NOMO-1 (cell line): ENCODE results near the gene EME1.

Experiments used
- DNase-seq, 2 experiments: peaks; one replicate each; lab custom pipeline; 2025; ENCODE audit not compliant: unreplicated experiment in 2 of 2; lab: John Stamatoyannopoulos, UW

The EME1 gene

DNA sequence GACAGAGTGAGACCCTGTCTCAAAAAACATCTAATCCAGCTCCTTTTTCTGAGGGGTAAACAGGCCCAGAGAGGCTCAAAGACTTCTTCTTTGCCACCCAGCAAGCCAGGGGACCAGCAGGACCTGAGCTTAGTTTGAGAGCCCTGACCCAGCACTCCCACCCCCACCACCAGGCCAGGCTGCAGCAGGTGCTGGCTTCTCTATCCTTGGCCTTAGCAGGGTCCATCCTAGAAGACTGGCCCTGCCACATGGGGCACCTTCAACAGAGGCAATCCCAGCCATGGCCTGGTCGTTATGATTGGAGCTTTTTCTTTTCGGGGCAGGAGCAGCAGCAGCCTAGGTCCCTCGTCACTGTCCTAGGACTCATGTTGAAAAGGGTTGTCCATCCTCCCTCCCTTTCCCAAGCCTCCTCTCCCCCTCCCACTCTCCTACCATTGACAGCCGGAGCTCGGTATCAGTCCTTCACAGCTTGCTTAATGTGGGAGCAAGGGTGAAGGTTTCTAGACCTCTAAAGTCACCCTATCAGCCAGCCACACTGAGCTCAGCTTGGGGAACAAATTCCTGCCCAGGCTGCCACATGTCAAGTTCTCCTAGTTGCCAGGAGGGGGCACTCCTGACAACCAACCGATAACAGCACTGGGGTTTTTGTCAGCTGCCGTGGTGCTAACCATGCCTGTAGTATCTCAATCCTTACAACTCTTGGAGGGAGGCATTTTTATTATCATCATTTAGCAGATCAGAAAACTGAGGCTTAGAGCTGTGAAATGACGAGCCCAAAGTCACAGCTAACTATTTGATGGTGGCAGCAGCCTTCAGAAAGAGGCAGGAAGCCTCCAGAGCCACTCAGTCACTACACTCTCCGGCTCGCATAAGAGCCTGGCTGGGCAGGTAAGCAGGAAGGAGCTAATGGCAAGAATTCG lies 11.2 kb upstream of the EME1 start:
- DNase-seq: peak; percentile 36 to 56

DNA sequence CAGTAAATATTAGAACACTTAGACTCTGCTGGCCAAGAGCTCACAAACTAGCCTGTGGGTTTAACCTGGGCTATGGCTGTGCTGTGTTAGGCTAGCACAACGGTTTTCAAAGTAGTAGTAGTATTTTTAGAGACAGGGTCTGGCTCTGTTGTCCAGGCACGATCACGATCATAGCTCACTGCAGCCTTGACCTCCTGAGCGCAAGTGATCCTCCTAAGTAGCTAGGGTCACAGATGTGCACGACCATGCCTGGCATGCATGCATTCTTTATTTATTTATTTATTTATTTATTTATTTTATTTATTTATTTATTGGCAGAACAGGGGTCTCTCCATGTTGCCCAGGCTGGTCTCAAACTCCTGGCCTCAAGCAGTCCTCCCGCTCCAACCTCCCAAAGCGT lies 10.4 kb upstream of the EME1 start:
- DNase-seq: no peak

DNA sequence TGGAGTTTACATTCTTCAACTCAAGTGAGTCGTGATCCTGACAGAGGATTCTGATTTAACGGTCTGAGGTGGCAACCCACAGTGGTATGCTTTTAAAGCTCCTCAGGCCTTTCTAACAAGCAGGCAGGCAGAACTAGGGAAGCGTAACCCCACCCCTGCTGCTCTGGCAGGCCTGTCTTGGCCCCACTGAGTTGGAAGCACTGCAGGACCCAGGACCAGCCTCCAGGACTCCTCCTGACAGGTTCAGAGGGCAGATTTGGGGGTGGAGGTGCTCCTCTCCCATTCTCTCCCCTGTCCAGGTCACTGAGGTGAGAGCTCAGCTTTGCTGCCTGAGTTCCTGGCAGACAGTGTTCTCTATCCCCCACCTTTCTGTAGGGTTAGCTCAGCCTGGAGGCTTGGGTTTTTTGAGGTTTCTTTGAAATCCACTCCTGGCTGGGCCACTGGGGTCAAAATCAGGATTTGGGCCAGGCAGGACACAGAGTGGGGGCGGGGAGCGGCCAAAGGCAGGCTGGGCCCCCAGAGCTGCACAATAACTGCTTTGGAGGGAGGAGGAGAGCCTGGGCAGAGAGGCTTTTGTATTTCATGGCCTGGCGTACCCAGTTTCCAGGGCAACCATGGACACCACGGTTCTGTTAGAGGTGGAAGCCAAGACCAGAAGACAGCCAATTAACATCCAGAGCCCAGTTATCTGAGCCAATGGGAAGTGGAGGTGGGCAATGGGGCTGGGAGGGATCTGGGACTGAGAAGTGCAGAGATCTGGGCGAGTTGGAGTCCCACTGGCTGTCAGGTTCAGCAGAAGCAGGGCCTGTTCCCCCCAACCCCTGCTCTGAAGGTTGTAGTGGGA lies 9.6 kb upstream of the EME1 start:
- no peak for DNase-seq

DNA sequence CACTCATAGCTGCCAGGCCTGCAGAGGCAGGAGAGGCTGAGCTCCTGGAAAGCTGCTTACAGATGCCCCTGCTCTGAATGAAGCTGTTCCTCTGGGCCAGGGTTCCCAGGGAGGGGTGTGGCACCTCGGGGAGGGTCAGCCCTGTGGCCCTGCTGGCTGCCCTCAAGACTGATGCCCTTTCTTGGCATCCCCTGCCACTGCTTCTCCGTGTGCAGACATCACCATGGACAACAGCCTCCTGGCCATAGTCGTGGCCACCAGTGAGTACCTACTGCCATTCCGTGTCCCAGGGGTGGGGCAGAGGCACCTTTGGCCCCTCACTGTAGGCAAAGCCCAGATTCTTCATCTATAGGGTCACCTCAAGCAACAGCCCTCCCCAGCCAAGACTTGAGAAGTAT lies 9.0 kb upstream of the EME1 start:
- DNase-seq: no peak

DNA sequence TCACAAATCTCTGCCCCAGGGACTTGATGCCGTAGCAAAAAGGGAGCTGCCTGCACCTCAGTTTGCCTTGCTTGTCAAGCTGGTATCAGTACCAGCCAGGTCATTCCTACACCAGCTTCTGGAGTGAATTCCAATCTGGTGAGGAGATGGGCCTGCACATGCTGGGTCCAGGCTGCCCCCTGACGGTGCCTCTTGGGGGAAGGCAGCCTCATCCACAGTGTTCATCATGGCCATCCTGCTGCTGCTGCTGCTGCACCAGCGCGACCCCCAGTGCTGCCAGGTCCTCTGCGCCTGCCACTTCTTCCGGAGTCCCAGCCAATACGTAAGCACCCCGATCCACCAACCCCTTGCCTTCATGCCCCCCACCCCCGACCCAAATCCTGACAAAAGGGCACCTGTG lies 8.3 kb upstream of the EME1 start:
- DNase-seq: no peak

DNA sequence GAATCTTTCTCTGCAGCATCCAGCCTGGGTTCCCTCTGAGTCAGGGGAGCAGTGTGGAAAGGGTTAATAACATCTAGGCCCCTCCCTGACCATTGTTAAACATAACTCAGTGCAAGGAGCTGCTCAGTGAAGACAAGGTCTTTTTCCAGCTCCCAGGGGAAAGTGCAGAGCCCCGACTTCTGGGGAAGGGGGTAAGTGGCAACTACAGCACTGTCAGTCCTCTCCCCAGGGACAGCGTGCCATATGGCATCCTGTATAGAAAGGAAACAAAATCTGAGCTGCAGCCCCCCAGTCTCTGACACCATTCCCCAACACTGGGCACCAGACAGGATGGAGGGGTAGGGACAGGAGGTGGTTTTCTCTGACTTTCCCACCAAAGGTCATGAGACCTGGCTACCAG lies 7.9 kb upstream of the EME1 start:
- no peak for DNase-seq

DNA sequence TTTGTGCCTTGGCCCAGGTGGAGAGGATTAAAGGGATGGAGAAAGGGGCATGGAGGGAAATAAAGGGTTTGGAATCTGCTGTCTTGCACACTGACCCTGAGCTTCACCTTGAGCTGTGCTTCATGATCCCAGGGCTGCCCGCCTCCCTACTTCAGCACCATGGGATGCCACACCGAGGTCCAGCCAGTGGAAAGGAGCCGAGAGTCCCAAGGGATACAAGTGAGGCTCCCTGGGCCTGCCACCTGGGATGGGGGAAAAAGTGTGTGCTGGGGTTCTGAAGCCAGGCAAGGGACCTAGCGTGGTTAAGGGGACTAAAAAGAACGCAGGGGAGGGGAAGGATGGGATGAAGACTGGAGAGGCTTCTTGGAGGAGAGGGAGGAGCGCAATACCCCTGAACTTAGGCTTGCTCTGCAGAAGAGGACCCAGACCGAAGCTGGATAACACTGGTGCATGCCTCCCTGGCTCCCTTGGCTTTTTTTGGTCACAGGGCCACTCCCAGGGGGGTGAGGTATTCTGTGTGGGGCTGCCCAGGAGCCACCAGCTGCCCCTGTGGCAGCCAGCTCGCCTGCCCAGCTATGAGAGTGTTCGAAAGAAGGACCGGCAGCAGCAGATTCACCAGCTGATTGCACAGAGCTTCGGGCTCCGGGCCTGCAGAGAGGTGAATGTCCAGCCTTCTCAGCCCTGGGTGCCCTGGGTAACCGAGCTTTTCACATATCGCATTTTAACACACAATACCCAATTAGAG lies 7.2 kb upstream of the EME1 start:
- no peak for DNase-seq

DNA sequence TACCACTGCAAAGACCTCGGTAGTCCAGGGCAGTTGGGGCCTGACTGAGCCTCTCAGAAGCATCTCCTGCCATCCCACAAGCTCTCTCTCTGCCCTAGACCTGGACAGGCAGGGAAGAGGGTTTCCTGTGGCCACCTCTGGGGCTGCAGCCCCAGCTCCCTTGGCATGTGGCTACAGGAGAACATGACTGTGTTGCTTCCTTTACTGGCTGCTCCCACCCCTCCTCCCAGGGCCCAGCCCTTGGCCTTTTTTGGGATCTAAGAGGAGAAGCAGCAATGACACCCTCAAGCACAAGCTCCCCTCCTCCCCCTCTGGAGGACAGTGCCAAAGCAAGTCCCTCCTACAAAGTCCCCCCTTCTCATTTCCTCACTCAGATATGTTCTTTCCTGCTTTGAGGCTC lies 5.6 kb upstream of the EME1 start:
- no peak for DNase-seq

DNA sequence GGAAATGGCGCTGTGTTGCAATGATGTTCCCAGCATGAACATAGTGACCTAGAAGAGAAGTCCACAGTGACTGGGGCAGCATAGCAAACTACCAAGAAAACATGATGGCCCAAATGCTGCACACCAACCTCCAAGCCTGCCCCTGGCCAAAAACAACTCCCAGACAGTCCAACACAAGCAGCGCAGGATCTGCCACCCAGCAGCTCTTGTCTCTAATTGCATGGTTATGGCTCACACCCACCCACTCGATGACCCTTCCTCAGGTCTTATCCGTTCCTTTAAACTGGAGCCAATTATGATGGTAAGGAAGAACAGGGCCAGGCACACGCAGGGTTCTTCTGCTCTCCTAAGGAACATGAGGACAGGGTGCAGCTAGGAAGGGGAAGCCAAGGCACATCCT lies 3.0 kb upstream of the EME1 start:
- no peak for DNase-seq

DNA sequence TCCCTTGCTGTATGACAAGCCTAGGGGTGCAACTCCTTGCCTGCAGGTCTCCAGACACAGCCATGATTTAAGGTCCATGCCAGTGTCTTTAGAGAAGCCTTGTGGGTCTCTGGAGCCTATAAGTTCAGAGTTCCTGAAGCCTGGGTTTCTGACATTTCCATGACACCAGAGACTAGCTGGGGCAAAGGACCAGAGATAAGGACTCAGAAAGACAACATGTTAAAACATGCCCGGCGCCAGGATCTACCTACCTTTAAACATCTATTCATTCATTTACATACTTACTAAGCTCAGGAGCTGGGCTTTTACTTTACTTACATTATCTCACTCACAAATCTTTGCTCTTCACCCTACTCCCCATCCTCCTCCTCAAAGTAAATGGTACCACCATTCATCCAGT lies 1.5 kb upstream of the EME1 start:
- DNase-seq: no peak

DNA sequence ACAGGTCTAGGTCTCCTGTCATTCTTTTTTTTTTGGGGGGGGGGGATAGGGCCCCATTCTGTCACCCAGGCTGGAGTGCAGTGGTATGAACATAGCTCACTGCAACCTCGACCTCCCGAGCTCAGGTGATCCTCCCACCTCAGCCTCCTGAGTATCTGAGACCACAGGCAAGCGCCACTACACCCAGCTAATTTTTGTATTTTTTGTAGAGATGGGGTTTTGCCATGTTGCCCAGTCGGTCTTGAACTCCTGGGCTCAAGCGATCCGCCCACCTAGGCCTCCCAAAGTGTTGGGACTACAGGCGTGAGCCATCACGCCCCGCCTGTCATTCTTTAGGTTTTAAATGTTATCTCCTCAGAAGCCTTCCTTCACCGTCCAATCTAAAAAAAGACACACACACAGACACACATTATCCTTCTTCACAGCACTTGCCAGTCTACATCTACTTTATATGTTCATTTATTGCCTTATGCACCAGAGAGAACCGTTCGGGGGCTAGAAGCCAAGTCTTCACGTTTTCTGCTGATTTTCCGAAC lies 739 bp upstream of the EME1 start:
- no peak for DNase-seq

DNA sequence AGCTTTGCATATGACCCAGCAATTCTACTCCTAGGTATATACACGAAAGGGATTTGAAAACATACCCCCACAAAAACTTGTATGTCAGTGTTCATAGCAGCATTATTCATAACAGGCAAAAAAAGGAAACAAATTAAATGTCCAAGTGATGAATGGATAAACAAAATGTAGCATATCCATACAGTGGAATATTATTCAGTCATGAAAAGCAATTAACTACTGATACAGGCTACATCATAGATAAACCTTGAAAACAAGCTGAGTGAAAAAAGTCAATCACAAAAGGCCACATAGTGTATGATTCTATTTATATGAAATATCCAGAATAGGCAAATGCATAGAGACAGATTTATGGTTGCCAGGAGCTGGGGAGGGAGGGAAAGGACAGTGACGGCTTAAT lies 676 bp downstream of the EME1 start:
- no peak for DNase-seq

DNA sequence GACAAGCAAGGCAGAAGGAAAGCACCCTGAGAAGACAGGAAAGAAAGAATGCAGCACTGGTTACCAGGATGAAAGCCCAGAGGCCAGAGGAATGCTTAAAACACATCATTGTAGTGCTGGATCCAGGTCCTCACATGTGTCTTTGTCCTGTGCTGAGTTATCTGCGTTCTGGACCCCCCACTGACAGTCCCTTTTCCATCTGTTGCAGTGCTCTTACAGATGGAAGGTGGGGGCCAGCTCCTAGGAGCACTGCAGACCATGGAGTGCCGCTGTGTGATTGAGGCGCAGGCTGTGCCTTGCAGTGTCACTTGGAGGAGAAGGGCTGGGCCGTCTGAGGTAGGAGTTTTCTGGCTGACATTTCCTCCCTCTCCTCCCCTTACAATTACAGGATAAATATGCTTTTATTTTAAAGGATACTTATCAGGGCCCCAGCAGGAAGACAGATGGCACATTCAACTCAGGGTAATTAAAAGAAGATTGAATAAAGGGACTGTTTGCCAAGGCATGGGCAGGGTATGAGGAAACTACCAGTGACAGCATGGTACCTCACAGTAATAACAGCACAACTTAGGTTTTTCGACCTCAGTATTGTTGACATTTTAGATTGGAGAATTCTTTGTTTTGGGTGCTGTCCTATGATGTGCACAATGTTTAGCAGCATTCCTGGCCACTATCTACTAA lies 3.0 kb downstream of the EME1 start:
- DNase-seq: no peak

DNA sequence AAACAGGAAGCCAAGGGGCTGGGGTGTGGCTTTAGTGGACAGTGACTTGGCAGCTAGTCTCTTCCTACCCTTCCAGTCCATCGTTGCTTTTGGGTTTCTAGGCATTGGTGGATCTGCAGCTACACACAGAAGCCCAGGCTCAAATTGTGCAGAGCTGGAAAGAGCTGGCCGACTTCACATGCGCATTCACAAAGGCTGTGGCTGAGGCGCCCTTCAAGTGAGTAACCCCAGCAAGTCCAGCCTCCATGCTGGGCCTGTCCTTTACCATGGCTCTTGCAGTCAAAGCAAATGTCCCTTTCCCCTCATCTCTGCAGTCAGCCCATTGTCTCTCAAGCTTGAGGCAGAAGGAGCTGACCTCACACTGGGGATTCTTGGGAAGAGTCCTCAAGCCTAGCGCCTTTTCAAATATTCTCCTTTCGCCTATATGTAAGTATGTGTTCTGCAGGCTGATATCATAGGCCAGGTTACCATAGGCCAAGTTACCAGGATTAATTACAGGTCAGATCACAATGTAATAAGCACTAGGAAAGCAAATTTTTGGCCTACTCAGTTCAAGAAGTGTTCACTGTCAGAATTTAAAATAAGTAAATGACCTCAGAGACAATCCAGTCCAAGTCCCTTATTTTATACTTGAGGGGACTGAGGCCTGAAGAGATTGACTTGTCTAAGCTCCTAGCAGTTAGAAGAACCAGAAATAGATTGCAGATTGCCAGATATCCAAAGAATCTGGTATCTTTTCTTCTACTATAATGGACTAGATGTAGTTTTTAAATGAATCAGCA lies 6.5 kb downstream of the EME1 start:
- DNase-seq: no peak

DNA sequence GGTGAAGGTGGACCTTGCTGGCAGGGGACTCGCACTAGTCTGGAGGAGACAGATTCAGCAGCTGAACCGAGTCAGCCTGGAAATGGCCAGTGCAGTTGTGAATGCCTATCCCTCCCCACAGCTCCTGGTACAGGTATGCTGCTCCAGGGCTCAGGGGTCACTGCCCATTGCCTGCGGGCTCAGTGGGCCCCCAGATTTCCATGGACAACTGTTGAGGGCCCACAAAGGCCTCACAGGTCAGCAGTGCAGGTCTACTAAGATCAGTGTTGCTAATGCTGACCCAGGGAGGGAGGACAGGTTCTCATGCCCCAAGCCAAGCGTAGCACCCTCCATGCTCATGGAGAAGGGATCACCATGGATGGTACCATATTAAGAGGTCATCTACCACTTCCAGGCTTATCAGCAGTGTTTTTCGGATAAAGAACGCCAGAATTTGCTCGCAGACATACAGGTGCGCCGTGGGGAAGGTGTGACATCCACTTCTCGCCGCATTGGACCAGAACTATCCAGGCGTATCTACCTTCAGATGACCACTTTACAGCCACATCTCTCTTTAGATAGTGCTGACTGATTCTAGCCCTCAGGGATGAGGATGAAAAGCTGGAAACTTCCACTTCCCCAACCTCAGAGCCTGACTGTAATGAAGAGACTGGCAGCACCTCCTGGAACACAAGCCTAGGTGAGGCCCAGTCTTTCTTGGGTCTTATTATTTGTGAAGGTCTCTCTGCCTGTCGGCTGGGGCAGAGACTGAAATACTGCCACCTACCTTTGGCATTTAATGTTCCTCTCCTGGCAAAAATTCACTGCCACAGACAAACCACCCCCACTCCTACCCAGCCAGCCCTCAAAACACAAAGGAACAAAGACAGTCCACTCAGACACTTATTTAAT lies 7.6 kb downstream of the EME1 start:
- DNase-seq: no peak

DNA sequence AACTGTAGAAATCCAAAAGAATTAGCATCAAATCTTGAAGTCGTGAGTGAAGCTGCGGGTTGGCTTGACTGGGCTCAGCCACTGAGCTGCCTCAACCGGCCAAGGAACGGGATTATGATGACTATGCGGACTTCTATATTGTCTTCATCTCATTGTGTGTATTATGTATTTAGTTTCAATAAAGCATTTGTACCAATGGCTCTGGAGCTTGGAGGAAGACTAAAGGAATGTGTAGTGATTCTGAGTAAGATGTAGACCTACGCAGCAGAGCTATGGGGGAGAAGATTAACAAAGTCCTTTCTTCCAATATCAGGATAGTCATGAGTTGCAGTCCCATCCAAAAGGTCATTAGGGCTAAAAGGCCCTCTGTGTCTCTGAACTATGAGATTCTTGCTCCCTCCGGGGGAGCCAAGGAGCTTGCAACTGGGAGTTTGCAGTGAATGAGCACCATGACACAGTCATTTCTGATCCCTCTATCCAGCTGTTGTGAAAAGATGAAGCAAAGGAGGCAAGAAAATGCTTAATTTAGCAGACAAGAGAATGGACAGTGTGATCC lies 8.3 kb downstream of the EME1 start:
- DNase-seq: no peak

DNA sequence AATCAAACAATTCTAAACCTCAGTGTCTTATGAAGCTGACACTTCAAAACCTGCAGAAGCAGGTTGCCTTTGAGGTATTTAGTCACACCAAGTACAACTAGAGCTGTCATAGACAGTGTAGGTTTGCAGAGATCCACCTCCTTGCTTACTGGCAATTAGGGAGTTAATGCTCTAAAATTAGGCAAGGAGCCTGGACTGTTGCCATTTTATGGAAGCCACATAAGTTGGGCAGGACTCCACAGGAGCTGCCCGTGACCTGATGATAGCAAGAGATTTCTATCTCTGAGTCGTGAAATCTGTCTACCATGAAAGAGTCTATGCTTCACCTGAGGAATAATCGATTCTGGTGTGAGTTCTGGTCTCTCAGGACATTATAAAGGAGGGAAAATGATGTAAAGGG lies 8.9 kb downstream of the EME1 start:
- no peak for DNase-seq

DNA sequence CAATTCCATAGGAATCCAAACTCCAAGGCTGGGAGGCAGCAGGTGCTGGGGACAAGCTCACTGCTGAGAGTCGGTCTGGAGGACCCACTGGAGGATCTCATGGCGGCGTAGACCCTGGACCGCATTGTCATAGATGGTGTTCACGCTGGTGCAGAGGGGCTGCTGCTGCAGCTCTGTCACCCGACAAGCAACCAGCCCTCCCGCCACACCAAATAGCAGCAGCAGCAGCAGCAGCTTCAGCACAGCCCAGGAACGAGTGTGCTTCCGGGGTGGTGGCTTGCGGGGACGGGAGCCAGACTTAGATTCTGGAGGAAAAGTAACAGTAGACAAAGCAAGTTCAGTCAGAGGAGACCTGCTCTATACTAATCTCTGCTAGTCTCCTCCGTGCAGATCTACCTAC lies 9.9 kb downstream of the EME1 start:
- DNase-seq: no peak
